Type B pancreatic cell (in vitro differentiated cells): ENCODE results near the gene SPTLC1. TPM values are rescaled to one million over a fixed set of nuclear protein-coding genes. Genes with fewer than 3 reads are reported as not detected.
A peak's percentile ranks its signal among the peaks of the same experiment; 100 is the strongest.

ENCODE experiments used
- DNase-seq: peaks from one replicate; pipeline ENCODE4 v3.0.0; 2021; ENCODE audit warnings: mixed read lengths; ENCODE audit not compliant: unreplicated experiment; ENCODE audit errors: extremely low spot score
- H3K27ac Mint-ChIP-seq: 2 replicates; pipeline ENCODE4 v1.8.0; 2021; ENCODE audit warnings: mild to moderate bottlenecking, mixed read lengths
- H3K27me3 Mint-ChIP-seq: 2 replicates; pipeline ENCODE4 v1.8.0; 2021; ENCODE audit warnings: mixed read lengths
- H3K36me3 Mint-ChIP-seq: 2 replicates; pipeline ENCODE4 v1.8.0; 2021; ENCODE audit warnings: mixed read lengths
- H3K4me1 Mint-ChIP-seq: one replicate; pipeline ENCODE4 v1.8.0; 2021; ENCODE audit warnings: mixed read lengths; ENCODE audit not compliant: unreplicated experiment
- H3K4me3 Mint-ChIP-seq: 2 replicates; pipeline ENCODE4 v1.8.0; 2021; ENCODE audit warnings: mild to moderate bottlenecking, mixed read lengths
- H3K9me3 Mint-ChIP-seq: 2 replicates; pipeline ENCODE4 v1.8.0; 2021; ENCODE audit warnings: mixed read lengths
- total RNA-seq: library from RNA; stranded (reverse); gene quantifications from 2 replicates; pipeline ENCODE4 v1.2.1, GENCODE V29; 2021; ENCODE audit warnings: low replicate concordance
- TF ChIP-seq, protein P1 (sequence below): fragments of 200-600 bp; sonication (generic); conservative IDR thresholded peaks from 2 replicates; pipeline ENCODE4 v1.5.0; 2021; ENCODE audit warnings: antibody characterized with exemption, mild to moderate bottlenecking

Gene SPTLC1
- total RNA-seq, 1 donor from 2014 or later: 66.1 TPM

DNA sequence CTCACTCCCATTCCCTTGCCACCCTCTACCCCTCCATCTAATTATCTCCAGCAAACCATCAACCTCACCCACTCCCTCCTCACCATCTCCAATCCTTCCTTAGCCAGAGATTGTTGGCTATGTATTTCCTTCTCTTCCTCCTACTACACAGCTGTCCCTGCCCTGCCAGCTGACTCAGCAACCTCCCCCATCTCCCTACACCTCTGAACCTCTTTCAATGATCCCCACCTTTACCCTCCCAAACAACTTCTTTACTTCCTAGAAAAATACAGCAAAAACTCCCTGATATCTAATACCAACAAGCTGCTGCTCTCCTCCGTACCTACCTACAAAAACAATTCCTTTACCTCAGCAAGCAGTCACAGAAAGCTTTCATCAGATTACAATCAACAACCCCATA lies 37.3 kb downstream of the SPTLC1 start:
- Mint-ChIP-seq H3K27me3 (no peaks in the 10 kb centered on the region), H3K4me3 (no peak overlapping the region), H3K27ac (no peak overlapping the region), H3K36me3 (peaks cover 26% of the 10 kb centered on the region), H3K4me1 (no peaks in the 10 kb centered on the region), H3K9me3 (no peaks in the 10 kb centered on the region)
- DNase-seq: no peak
- TF ChIP-seq, protein P1, sequence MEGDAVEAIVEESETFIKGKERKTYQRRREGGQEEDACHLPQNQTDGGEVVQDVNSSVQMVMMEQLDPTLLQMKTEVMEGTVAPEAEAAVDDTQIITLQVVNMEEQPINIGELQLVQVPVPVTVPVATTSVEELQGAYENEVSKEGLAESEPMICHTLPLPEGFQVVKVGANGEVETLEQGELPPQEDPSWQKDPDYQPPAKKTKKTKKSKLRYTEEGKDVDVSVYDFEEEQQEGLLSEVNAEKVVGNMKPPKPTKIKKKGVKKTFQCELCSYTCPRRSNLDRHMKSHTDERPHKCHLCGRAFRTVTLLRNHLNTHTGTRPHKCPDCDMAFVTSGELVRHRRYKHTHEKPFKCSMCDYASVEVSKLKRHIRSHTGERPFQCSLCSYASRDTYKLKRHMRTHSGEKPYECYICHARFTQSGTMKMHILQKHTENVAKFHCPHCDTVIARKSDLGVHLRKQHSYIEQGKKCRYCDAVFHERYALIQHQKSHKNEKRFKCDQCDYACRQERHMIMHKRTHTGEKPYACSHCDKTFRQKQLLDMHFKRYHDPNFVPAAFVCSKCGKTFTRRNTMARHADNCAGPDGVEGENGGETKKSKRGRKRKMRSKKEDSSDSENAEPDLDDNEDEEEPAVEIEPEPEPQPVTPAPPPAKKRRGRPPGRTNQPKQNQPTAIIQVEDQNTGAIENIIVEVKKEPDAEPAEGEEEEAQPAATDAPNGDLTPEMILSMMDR: no peak

DNA sequence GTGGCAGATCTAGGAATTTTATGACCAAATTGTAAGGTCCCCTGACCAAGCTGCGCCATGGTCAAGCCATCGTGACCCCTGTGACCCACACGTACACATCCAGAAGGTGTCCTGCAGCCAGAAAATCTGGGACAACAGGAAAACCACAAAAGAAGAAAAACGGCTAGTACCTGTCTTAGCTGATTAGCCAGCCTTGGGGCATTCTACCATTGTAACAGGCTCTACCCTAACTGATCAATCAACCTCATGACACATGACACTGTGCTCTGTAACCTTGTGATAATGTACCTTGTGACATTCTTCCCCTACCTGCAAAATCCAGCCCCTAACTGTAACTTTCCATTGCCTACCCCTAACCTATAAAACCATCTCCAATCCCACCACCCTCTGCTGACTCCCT lies 43.6 kb downstream of the SPTLC1 start:
- Mint-ChIP-seq H3K4me1 (no peaks in the 10 kb centered on the region), H3K27ac (peak overlapping the region; percentile 82), H3K9me3 (peaks cover 5% of the 10 kb centered on the region), H3K27me3 (no peaks in the 10 kb centered on the region), H3K36me3 (peaks cover 35% of the 10 kb centered on the region), H3K4me3 (peak overlapping the region; percentile 53)
- DNase-seq: no peak
- TF ChIP-seq, protein P1: no peak

DNA sequence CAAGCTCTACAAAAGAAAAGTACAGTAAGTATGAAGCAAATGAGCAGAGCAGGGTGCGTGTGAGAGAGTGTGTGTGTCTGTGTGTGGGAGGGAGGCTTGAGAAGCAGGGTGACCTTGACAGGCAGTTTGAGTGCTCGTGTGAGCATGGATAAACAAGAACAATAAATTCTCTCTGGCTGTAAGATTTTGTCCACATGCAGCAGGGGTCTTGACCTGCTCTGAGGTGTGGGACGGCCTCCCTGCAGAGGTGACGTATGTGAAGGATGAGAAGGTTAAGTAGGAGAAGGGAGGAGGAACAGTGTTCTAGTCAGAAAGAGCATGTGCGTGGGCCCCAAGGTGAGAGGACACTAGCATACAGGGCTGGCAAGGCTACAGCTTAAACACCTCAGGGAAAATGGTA lies 49.0 kb downstream of the SPTLC1 start:
- Mint-ChIP-seq H3K36me3 (peaks cover 60% of the 10 kb centered on the region), H3K4me3 (no peak overlapping the region), H3K27me3 (no peaks in the 10 kb centered on the region), H3K4me1 (peaks cover 11% of the 10 kb centered on the region), H3K9me3 (peaks cover 15% of the 10 kb centered on the region), H3K27ac (no peak overlapping the region)
- TF ChIP-seq, protein P1: no peak
- no peak for DNase-seq

DNA sequence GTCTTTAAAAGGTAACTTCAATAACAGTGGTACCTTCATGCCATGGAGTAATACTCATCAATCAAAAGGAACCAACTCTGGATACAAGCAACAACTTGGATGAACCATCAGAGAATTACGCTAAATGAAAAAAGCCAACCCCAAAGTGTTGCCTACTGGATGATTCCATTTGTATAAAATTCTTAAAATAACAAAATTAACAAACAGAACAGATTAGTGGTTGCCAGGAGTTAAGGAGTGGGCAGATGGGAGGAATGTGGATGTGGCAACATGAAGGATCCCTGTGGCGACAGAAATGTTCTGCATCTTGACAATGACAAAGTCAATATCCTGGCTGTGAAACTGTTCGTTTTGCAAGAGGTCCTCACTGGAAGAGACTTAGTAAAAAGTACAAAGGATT lies 50.5 kb downstream of the SPTLC1 start:
- no peak overlapping the region for H3K4me3 Mint-ChIP-seq
- TF ChIP-seq, protein P1: no peak
- H3K27me3 Mint-ChIP-seq: no peaks in the 10 kb centered on the region
- peaks cover 11% of the 10 kb centered on the region for H3K4me1 Mint-ChIP-seq
- H3K27ac Mint-ChIP-seq: no peak overlapping the region
- H3K9me3 Mint-ChIP-seq: peaks cover 16% of the 10 kb centered on the region
- no peak for DNase-seq
- peaks cover 67% of the 10 kb centered on the region for H3K36me3 Mint-ChIP-seq

DNA sequence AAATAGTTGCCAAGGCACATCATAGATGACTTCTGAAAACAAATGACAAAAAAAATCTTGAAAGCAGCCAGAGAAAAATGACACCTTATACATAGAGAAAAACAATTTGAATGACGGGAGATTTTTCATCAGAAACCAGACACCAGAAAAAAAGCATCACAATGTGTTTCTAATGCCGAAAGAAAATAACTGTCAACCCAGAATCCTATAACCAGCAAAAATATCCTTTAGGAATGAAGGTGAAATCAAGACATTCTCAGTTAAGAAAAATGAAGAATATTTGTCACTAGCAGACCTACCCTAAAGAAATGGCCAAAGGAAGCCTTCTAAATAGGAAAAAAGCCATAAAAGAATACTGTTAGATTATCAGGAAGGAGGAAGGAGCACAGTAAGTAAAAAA lies 54.0 kb downstream of the SPTLC1 start:
- H3K27ac Mint-ChIP-seq: no peak overlapping the region
- peaks cover 16% of the 10 kb centered on the region for H3K9me3 Mint-ChIP-seq
- no peak overlapping the region for H3K4me3 Mint-ChIP-seq
- no peaks in the 10 kb centered on the region for H3K27me3 Mint-ChIP-seq
- no peak for DNase-seq
- H3K4me1 Mint-ChIP-seq: peaks cover 28% of the 10 kb centered on the region
- peaks cover 65% of the 10 kb centered on the region for H3K36me3 Mint-ChIP-seq
- TF ChIP-seq, protein P1: no peak

DNA sequence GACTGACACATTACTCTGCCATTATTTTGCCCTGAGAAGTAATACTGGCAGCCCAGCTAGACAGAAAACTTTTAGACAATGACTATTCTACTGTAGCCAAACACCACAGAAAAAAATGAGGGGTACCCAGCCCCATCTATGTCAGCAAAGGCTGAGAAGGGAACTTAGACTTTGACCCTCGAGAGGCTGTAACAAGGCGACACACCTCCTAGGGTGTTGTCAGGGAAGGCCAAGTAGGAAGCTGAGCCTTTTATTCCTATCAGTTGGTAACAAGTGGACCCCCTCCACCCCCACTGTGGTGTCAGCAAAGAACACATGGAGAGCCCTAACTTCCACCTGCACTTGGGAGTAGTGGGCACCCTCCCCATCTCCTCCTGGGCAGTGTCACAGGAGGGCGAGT lies 55.6 kb downstream of the SPTLC1 start:
- Mint-ChIP-seq H3K36me3 (peaks cover 62% of the 10 kb centered on the region), H3K27ac (no peak overlapping the region), H3K27me3 (no peaks in the 10 kb centered on the region), H3K9me3 (peaks cover 16% of the 10 kb centered on the region), H3K4me1 (peaks cover 24% of the 10 kb centered on the region), H3K4me3 (no peak overlapping the region)
- DNase-seq: no peak
- TF ChIP-seq, protein P1: no peak
